HepG2 (cell line): ENCODE results near the gene FAHD2A. TPM values are rescaled to one million over a fixed set of nuclear protein-coding genes. Genes with fewer than 3 reads are reported as not detected.

Experiments
- ATF7-NPFF ChIP-seq: sonication (generic); formaldehyde crosslinking; IDR thresholded peaks from 2 replicates; pipeline ENCODE4 v1.8.1; 2023; ENCODE audit warnings: mild to moderate bottlenecking, low read depth, missing genetic modification reagents, moderate library complexity
- CC2D1A ChIP-seq: sonication (generic); formaldehyde crosslinking; IDR thresholded peaks from 2 replicates; pipeline ENCODE4 v1.8.1; 2023; ENCODE audit warnings: mild to moderate bottlenecking, missing genetic modification reagents
- CREB3 ChIP-seq: sonication (generic); formaldehyde crosslinking; IDR thresholded peaks from 2 replicates; pipeline ENCODE4 v1.5.0; 2020; ENCODE audit warnings: missing genetic modification reagents
- EP300 ChIP-seq, 3 experiments: sonication (generic) in 1 of 3; formaldehyde crosslinking in 1 of 3; IDR thresholded peaks; 2 replicates each; pipeline versions ENCODE4 v1.5.1 to v1.6.1; 2011 to 2020; ENCODE audit warnings: low read depth in 2 of 3, low read length in 2 of 3, borderline replicate concordance in 1 of 3, improper control_type of control experiment in 1 of 3, mild to moderate bottlenecking in 1 of 3, missing genetic modification reagents in 1 of 3, moderate library complexity in 1 of 3
- HMGA1 ChIP-seq: sonication (generic); formaldehyde crosslinking; conservative IDR thresholded peaks from 2 replicates; pipeline ENCODE4 v1.4.0; 2020; ENCODE audit warnings: missing genetic modification reagents
- IRX3 ChIP-seq: sonication (generic); formaldehyde crosslinking; IDR thresholded peaks from 2 replicates; pipeline ENCODE4 v1.8.1; 2023; ENCODE audit warnings: mild to moderate bottlenecking, low read depth, missing genetic modification reagents, borderline replicate concordance
- KLF11 ChIP-seq: IDR thresholded peaks from 2 replicates; pipeline ENCODE4 v1.6.1; 2016; ENCODE audit warnings: missing compliant biosample characterization
- NFE2L2 ChIP-seq: fragments of 150-350 bp; IDR thresholded peaks from 2 replicates; pipeline ENCODE4 v1.6.1; 2014; ENCODE audit warnings: low read length
- NFIC ChIP-seq: IDR thresholded peaks from 2 replicates; pipeline ENCODE4 v1.6.1; 2012; ENCODE audit warnings: mild to moderate bottlenecking, low read length, inconsistent platforms
- RXRB ChIP-seq: IDR thresholded peaks from 2 replicates; pipeline ENCODE4 v1.6.1; 2016; ENCODE audit warnings: borderline replicate concordance, missing genetic modification reagents, missing compliant biosample characterization
- TOPORS ChIP-seq: sonication (generic); formaldehyde crosslinking; IDR thresholded peaks from 2 replicates; pipeline ENCODE4 v1.8.0; 2023; ENCODE audit warnings: mild to moderate bottlenecking, missing genetic modification reagents
- ZNF317 ChIP-seq: sonication (generic); formaldehyde crosslinking; IDR thresholded peaks from 2 replicates; pipeline ENCODE4 v1.5.0; 2020; ENCODE audit warnings: mild to moderate bottlenecking, missing genetic modification reagents
- ZNF512B ChIP-seq: sonication (generic); formaldehyde crosslinking; IDR thresholded peaks from 2 replicates; pipeline ENCODE4 v1.5.1; 2020; ENCODE audit warnings: missing genetic modification reagents, mild to moderate bottlenecking, borderline replicate concordance
- ZNF639 ChIP-seq: conservative IDR thresholded peaks from 2 replicates; pipeline ENCODE4 v1.6.1; 2018; ENCODE audit warnings: missing genetic modification reagents
- ZNF800 ChIP-seq: sonication (generic); formaldehyde crosslinking; IDR thresholded peaks from 2 replicates; pipeline ENCODE4 v1.4.0; 2020; ENCODE audit warnings: missing genetic modification reagents
- ZSCAN30 ChIP-seq: sonication (generic); formaldehyde crosslinking; IDR thresholded peaks from 2 replicates; pipeline ENCODE4 v1.5.0; 2020; ENCODE audit warnings: mild to moderate bottlenecking, missing genetic modification reagents
- polyA plus RNA-seq, 8 experiments: library from polyadenylated mRNA; depleted of rRNA in 3 of 8; stranded (reverse) in 7 of 8; unstranded in 1 of 8; fragments of >200 nt; fragmentation: Illumina TruSeq in 4 of 8; extraction: Trizol in 4 of 8; gene quantifications; 2 replicates each; pipeline versions ENCODE4 v1.2.1 to v1.2.3, GENCODE V29; 2011 to 2016; ENCODE audit warnings: low read depth in 4 of 8, missing spikeins in 1 of 8, mixed read lengths in 1 of 8; ENCODE audit not compliant: insufficient read depth in 1 of 8
- total RNA-seq, 5 experiments: library from RNA; depleted of rRNA; stranded (reverse); fragments of >200 nt; fragmentation: Illumina TruSeq; extraction: Trizol; gene quantifications; 2 replicates each; pipeline ENCODE4 v1.2.3, GENCODE V29; 2016; ENCODE audit warnings: low read depth in 1 of 5
- TF ChIP-seq, protein P1 (sequence below): sonication (generic); formaldehyde crosslinking; IDR thresholded peaks from 2 replicates; pipeline ENCODE4 v1.8.0; 2022; ENCODE audit warnings: missing genetic modification reagents, mild to moderate bottlenecking, inconsistent platforms, borderline replicate concordance
- TF ChIP-seq, protein P2 (sequence below): sonication (generic); formaldehyde crosslinking; IDR thresholded peaks from 2 replicates; pipeline ENCODE4 v1.4.0; 2020; ENCODE audit warnings: missing genetic modification reagents, mild to moderate bottlenecking, borderline replicate concordance

FAHD2A gene
- total and polyA plus RNA-seq, 2 of the 13 experiments (the other 11 are each of a cell fraction or from before 2014, with no cell fraction given) = 34.0 to 44.2 TPM

- no peak for TF ChIP-seq ZNF800
- 0 out of 2 replicates have a peak, but pooled peaks have one; percentile 74 for TF ChIP-seq KLF11 (CRISPR knock-in tag)
- TF ChIP-seq, protein P1, sequence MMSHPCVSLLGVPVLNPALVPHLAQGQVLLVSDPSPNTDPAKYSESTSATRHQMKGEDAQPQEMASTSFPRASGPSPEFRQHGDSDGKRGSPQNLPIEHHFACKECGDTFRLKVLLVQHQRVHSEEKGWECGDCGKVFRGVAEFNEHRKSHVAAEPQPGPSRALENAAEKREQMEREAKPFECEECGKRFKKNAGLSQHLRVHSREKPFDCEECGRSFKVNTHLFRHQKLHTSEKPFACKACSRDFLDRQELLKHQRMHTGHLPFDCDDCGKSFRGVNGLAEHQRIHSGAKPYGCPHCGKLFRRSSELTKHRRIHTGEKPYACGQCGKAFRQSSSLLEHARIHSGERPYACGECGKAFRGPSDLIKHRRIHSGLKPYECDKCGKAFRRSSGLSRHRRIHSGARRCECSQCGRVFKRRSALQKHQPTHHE (CRISPR knock-in tag) = no peak
- TF ChIP-seq CREB3 = no peak
- TF ChIP-seq ATF7-NPFF = peak; percentile 85
- TF ChIP-seq, protein P2, sequence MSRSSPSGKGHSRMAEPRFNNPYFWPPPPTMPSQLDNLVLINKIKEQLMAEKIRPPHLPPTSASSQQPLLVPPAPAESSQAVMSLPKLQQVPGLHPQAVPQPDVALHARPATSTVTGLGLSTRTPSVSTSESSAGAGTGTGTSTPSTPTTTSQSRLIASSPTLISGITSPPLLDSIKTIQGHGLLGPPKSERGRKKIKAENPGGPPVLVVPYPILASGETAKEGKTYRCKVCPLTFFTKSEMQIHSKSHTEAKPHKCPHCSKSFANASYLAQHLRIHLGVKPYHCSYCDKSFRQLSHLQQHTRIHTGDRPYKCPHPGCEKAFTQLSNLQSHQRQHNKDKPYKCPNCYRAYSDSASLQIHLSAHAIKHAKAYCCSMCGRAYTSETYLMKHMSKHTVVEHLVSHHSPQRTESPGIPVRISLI (CRISPR knock-in tag) = peak; percentile 43; the same call in 1 of the 2 replicates
- peak; percentile 66; the same call in 1 of the 2 replicates for TF ChIP-seq ZNF639 (CRISPR knock-in tag)
- TF ChIP-seq RXRB (CRISPR knock-in tag) = peak; percentile 48
- no peak for TF ChIP-seq NFIC
- no peak for TF ChIP-seq HMGA1 (CRISPR knock-in tag)
- TF ChIP-seq NFE2L2 = no peak
- peak; percentile 89 for TF ChIP-seq ZNF317
- no peak for TF ChIP-seq EP300 (IDR thresholded peaks at IDR 0.05; ENCODE audit: low read depth in 2 of 2, low read length in 2 of 2)
- TF ChIP-seq EP300 (CRISPR knock-in tag; IDR thresholded peaks at IDR 0.05; ENCODE audit: borderline replicate concordance) = peak; percentile 55; the same call in 1 of the 2 replicates
- no peak for TF ChIP-seq IRX3 (CRISPR knock-in tag)
- TF ChIP-seq ZSCAN30 (CRISPR knock-in tag) = no peak
- no peak for TF ChIP-seq CC2D1A (CRISPR knock-in tag)
- 0 out of 2 replicates have a peak, but pooled peaks have one; percentile 53 for TF ChIP-seq TOPORS (CRISPR knock-in tag)
- TF ChIP-seq ZNF512B (CRISPR knock-in tag) = no peak
Measured at GRCh38 chr2:95402370-95403203, at the start of gene FAHD2A (continued).
